Measurements from ENCODE around the gene PTPRA.
"Not testable (repeated sequence)": the region's sequence is repeated elsewhere in the genome, so short reads cannot be mapped to it uniquely, and the experiment has no call there.

The PTPRA gene

GRCh38 chr20:3010985-3011723, 137.9 kb downstream of the PTPRA start:
- no peak for DNase-seq

- DNase-seq: no peak
These were observed 138.5 kb downstream of the PTPRA start for GRCh38 chr20:3011752-3012151.

- no peak for DNase-seq
These were observed 140.5 kb downstream of the PTPRA start for GRCh38 chr20:3013771-3014170.

DNA sequence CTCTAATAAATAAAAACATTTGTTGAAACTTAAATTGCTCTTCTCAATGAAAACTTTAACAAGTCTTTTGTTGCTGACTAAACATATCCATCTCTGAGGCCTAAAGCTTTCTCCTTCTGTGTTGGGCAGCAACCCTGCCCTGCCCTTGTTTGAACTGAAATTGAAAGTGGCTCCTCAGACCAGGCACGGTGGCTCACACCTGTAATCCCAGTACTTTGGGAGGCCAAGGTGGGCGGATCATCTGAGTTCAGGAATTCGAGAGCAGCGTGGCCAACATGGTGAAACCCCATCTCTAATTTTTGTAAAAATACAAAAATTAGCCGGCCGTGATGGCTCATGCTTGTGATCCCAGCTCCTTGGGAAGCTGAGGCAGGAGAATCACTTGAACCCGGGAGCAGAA, 140.9 kb downstream of the PTPRA start:
- no peak for DNase-seq

- DNase-seq: no peak
These were observed 141.4 kb downstream of the PTPRA start for GRCh38 chr20:3014662-3015061.

DNA sequence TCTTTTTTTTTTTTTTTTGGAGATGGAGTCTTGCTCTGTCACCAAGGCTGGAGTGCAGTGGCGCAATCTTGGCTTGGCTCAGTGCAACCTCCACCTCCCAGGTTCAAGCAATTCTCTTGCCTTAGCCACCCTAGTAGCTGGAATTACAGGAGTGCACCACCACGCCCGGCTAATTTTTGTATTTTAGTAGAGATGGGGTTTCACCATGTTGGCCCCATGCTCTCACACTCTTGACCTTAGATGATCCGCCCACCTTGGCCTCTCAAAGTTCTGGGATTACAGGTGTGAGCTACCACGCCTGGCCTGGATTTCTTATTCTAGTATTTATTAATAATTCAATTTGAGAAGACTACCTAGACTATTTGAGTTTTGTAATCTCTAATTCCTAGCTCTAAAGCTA, 142.0 kb downstream of the PTPRA start:
- not testable (repeated sequence) for DNase-seq

- no peak for DNase-seq
These were observed 148.0 kb downstream of the PTPRA start for GRCh38 chr20:3021327-3021726.

- no peak for DNase-seq
These were observed 148.5 kb downstream of the PTPRA start for GRCh38 chr20:3021777-3022176.

DNA sequence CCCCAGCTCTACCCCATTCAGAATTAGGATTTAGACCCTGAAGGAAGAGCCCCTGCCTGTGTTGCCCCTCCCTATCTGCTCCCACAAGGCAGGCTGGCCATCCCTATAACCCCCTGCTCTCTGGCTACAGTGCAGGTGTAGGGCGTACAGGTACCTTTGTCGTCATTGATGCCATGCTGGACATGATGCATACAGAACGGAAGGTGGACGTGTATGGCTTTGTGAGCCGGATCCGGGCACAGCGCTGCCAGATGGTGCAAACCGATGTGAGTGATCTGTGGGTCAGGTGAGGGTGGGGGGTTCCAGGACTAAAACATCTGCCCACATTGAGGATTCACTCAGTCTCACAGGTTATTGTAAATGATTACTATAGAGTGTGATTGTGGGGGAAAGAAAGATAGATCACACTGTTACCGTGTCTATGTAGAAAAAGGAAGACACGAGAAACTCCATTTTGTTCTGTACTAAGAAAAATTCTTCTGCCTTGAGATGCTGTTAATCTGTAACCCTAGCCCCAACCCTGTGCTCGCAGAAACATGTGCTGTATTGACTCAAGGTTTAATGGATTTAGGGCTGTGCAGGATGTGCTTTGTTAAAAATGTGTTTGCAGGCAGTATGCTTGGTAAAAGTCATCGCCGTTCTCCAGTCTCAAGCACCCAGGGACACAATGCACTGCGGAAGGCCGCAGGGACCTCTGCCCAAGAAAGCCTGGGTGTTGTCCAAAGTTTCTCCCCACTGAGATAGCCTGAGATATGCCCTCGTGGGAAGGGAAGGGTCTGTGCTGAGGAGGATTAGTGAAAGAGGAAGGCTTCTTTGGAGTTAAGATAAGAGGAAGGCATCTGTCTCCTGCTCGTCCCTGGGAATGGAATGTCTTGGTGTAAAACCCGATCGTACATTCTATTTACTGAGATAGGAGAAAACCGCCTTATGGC, 149.5 kb downstream of the PTPRA start:
- not testable (repeated sequence) for DNase-seq

- DNase-seq: no peak
These were observed 154.7 kb downstream of the PTPRA start for GRCh38 chr20:3027987-3028386.

GRCh38 chr20:3031524-3032147, 158.4 kb downstream of the PTPRA start:
- no peak for DNase-seq

GRCh38 chr20:3032624-3033023, 159.3 kb downstream of the PTPRA start:
- no peak for DNase-seq

GRCh38 chr20:3037654-3038053, 164.4 kb downstream of the PTPRA start:
- DNase-seq: no peak

DNA sequence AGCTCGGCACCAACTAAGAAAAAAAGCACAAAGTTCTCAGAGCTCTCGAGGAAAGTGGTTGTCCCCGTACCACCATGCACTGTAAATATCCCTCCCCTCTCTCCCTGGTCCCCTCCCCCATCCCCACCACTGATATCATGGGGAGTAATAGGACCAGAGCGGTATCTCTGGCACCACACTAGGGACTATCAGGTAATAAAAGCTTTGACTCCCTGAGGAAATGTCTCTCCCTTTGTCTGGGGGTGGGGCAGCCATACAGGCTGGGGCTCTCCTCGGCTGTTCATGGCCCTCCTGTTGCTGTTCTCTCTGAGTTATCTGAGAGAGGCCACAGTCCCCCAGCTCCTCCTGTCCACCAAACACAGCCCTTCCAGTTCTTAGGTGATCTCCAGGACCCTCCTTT, 165.2 kb downstream of the PTPRA start:
- no peak for DNase-seq

GRCh38 chr20:3039426-3039825, 166.1 kb downstream of the PTPRA start:
- DNase-seq: no peak

- DNase-seq: no peak
These were observed 166.8 kb downstream of the PTPRA start for GRCh38 chr20:3040086-3040485.

DNA sequence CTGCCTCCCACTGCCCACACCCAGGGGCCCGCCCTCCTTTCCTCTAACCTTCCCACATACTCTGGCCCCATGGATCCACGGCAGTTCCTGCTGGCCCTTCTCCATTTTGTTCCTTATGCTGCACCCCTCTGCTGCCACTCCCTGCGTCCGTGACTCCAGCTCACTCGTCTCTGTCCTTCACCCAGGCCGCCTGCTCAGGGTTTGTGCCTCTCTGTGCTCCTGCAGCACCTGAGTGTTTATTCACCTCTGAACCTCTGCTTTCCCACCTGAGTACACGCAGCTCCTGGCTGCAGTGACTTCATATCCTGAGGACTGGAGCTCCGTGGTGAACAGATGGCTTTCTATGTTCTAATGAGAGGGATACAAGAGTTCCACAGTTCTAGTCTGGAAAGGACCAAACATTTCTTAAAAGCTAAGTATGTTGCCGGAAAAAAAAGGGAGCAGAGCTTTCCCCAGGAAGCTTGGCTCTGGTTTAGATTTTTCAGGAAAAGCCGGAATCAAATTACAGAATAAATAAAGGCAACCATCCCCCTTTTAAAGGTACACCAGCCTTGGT, 168.7 kb downstream of the PTPRA start:
- DNase-seq: no peak

DNA sequence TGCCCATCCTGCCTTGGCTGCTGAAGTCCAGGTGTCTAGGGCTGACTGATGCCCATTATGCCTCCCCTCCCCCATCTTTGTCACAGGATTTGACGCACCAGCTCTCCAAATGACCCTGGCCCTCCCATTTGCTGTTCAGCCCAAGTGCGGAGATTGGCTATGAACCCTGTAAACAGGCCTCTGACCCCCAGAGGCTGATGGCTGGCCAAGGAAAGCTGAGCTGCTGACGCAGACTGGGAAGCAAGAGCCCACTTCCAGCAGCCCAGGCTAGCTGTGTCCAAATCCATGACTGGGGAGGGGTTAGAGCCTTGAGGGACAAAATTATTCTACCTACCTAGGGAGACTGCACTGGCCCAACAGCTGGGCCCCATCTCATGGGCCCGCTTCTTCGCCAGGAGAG, 169.3 kb downstream of the PTPRA start:
- DNase-seq: peak; percentile 76

DNA sequence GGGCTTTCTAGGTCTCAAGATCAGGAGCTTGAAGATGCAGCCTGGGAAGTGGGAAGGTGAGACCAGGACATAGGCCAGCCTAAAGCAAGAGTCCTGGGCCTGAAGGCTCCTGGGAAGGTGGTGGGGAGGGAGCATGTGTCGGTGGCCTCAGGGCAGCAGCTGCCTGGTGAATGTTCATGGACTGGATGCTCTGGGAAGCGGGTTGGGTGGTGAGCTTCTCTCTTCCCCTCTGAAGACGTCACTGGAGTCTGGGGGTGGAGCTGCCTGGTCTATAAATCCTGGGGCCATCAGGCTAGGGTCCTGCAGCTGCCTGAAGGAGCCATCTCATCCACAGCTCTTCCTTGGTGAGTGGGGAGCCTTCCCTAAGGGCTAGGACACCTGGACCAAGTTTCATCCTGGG, 170.0 kb downstream of the PTPRA start, which contains the start of gene GNRH2:
TSS of gene GNRH2 (plus strand) at position 301 of the 400 bp plus-strand sequence. CDS start 793 bp downstream, outside the sequence.
- DNase-seq: no peak

- no peak for DNase-seq
These were observed 171.2 kb downstream of the PTPRA start for GRCh38 chr20:3044336-3044965.

DNA sequence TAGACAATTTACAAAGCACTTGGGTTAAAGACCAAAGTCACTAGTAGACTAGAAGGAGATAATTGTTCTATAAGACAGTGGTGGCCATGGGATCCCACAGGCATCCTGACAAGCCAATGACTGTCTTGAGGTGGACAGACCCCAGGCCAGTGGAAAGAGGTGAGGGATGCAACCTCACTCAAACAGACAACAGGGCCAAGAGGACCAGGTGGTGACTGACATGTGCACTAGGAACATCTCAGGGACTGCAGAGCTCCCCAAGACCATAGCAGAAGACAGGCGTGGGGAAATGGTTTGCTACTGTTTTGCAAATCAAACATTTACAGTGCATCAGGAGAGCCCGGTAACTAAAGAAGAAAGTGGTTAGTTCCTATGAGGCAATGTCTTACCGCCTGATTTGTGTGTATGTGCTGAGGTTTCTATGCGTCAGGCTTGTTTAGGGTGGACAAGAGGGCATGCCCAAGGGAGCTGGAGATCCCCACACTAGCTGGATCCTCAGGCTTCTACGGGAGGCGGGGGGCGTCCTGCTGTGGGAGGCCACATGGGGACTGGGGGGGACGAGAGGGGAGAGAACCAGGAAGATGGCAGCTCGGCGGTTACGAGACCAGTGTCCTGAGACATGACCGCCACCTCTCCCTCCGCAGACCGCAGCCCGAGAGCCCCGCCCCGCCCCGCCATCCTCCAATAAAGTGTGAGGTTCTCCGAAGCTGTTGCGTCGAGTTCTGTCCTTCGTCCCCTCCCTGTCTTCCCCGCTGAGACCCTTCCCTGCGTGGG, 171.9 kb downstream of the PTPRA start:
- peak; percentile 89 for DNase-seq

All from femur (tissue), 1 donor.